22Rv1 (cell line): ENCODE results near the gene SLC13A4.
A peak's percentile ranks its signal among the peaks of the same experiment; 100 is the strongest.

Experiments
- CTCF ChIP-seq: fragments of 450-650 bp; IDR thresholded peaks from 2 replicates; pipeline ENCODE4 v1.5.1; 2017; ENCODE audit warnings: mild to moderate bottlenecking
- ZFX ChIP-seq: fragments of 450-650 bp; IDR thresholded peaks from 2 replicates; pipeline ENCODE4 v1.6.1; 2017; ENCODE audit warnings: antibody characterized with exemption, borderline replicate concordance

- 0 out of 2 replicates have a peak, but pooled peaks have one; percentile 4 for TF ChIP-seq CTCF
- TF ChIP-seq ZFX: no peak
These were observed 19.9 kb downstream of the SLC13A4 start for GRCh38 chr7:135708041-135708440.
